GM19238 (cell line): Measurements from ENCODE around the gene LHPP.

ENCODE experiments used
- DNase-seq: peaks from one replicate; pipeline ENCODE4 v3.0.0; 2011; ENCODE audit warnings: low spot score; ENCODE audit not compliant: insufficient read length

Gene LHPP

GRCh38 chr10:124552691-124553276 lies 91.2 kb downstream of the LHPP start:
- DNase-seq: no peak

- no peak for DNase-seq
Measured at GRCh38 chr10:124554085-124554858, 92.6 kb downstream of the LHPP start.

- no peak for DNase-seq
Measured at GRCh38 chr10:124557167-124557566, 95.5 kb downstream of the LHPP start.

GRCh38 chr10:124557648-124558338 lies 96.2 kb downstream of the LHPP start:
- DNase-seq: no peak

GRCh38 chr10:124558339-124559321 lies 97.0 kb downstream of the LHPP start:
- DNase-seq: no peak

- DNase-seq: no peak
Measured at GRCh38 chr10:124559372-124560132, 97.9 kb downstream of the LHPP start.

- DNase-seq: no peak
Measured at GRCh38 chr10:124560377-124561105, 98.9 kb downstream of the LHPP start.

GRCh38 chr10:124561206-124561605 lies 99.6 kb downstream of the LHPP start:
- no peak for DNase-seq

GRCh38 chr10:124562425-124563060 lies 100.9 kb downstream of the LHPP start:
- no peak for DNase-seq

- DNase-seq: no peak
Measured at GRCh38 chr10:124563320-124564040, 101.9 kb downstream of the LHPP start.

GRCh38 chr10:124564881-124565280 lies 103.3 kb downstream of the LHPP start:
- DNase-seq: no peak

- no peak for DNase-seq
Measured at GRCh38 chr10:124565565-124566221, 104.1 kb downstream of the LHPP start.

- DNase-seq: no peak
Measured at GRCh38 chr10:124566222-124566888, 104.7 kb downstream of the LHPP start.

GRCh38 chr10:124566981-124567835 lies 105.6 kb downstream of the LHPP start:
- no peak for DNase-seq

GRCh38 chr10:124568339-124568738 lies 106.7 kb downstream of the LHPP start:
- no peak for DNase-seq

- no peak for DNase-seq
Measured at GRCh38 chr10:124568848-124569622, 107.4 kb downstream of the LHPP start.
